ENCODE data around the gene SCGB2A2. TPM values are rescaled to one million over a fixed set of nuclear protein-coding genes. Genes with fewer than 3 reads are reported as not detected.

SCGB2A2 gene
- total and polyA plus RNA-seq, 2 donors from 2014 or later = not detected

DNA sequence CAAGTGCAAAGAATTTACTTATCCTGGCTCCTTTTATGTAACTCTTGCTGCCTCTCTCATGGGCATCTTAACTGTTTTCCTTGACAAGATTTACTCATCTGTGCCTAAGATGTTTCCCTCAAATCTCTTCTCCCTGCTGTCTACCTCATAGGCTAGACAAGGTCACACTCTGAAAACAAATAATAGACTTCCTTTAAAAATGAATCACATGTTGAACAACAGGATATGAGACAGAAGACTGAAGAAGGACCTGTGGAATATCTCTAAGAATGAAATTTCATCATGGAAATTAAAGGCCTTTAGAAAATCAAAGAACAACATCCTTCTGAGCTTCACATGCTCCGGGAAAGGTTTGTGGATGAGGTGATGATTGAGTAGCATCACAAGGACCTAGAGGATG is 6.0 kb upstream of the SCGB2A2 start:
- DNase-seq (no peak), FAIRE-seq (no peak)
- TF ChIP-seq, protein P1, sequence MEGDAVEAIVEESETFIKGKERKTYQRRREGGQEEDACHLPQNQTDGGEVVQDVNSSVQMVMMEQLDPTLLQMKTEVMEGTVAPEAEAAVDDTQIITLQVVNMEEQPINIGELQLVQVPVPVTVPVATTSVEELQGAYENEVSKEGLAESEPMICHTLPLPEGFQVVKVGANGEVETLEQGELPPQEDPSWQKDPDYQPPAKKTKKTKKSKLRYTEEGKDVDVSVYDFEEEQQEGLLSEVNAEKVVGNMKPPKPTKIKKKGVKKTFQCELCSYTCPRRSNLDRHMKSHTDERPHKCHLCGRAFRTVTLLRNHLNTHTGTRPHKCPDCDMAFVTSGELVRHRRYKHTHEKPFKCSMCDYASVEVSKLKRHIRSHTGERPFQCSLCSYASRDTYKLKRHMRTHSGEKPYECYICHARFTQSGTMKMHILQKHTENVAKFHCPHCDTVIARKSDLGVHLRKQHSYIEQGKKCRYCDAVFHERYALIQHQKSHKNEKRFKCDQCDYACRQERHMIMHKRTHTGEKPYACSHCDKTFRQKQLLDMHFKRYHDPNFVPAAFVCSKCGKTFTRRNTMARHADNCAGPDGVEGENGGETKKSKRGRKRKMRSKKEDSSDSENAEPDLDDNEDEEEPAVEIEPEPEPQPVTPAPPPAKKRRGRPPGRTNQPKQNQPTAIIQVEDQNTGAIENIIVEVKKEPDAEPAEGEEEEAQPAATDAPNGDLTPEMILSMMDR (IDR thresholded peaks at IDR 0.05; ENCODE audit: borderline replicate concordance, extremely low read depth, insufficient read depth) = no peak
- intact Hi-C loops (cut with DNase I) = no loop called here
- H3K36me3 ChIP-seq (ENCODE audit: control insufficient read depth in 2 of 3, insufficient read depth in 3 of 3, low read length in 3 of 3) = no peaks in the 10 kb centered on the region
- no peak overlapping the region for H3K27ac ChIP-seq (ENCODE audit: low read depth in 2 of 2, low read length in 2 of 2)
- no peaks in the 10 kb centered on the region for H3K9me3 ChIP-seq (ENCODE audit: control insufficient read depth in 2 of 3, insufficient read depth in 1 of 3, low read length in 3 of 3)
- no peaks in the 10 kb centered on the region for H3K27me3 ChIP-seq (ENCODE audit: control insufficient read depth, insufficient read depth, low read length)
- no peaks in the 10 kb centered on the region for H3K4me1 ChIP-seq (ENCODE audit: control insufficient read depth in 2 of 3, insufficient read depth in 2 of 3, low read depth in 1 of 3, low read length in 3 of 3)
- H3K4me3 ChIP-seq (ENCODE audit: low read length in 3 of 3) = no peak overlapping the region
- no peak overlapping the region for H3K9ac ChIP-seq (ENCODE audit: low read length in 3 of 3)

GRCh38 chr11:62266558-62266957 is 3.4 kb upstream of the SCGB2A2 start:
- Histone ChIP-seq H3K36me3 (ENCODE audit: control insufficient read depth in 2 of 3, insufficient read depth in 3 of 3, low read length in 3 of 3) (no peaks in the 10 kb centered on the region), H3K4me1 (ENCODE audit: control insufficient read depth in 2 of 3, insufficient read depth in 2 of 3, low read depth in 1 of 3, low read length in 3 of 3) (no peaks in the 10 kb centered on the region), H3K27ac (ENCODE audit: low read depth in 2 of 2, low read length in 2 of 2) (no peak overlapping the region), H3K27me3 (ENCODE audit: control insufficient read depth, insufficient read depth, low read length) (no peaks in the 10 kb centered on the region), H3K9ac (ENCODE audit: low read length in 3 of 3) (no peak overlapping the region), H3K9me3 (ENCODE audit: control insufficient read depth in 2 of 3, insufficient read depth in 1 of 3, low read length in 3 of 3) (no peaks in the 10 kb centered on the region), H3K4me3 (ENCODE audit: low read length in 3 of 3) (no peak overlapping the region)
- DNase-seq (no peak), FAIRE-seq (no peak)
- intact Hi-C loops (cut with DNase I) = no loop called here
- TF ChIP-seq, protein P1 (IDR thresholded peaks at IDR 0.05; ENCODE audit: borderline replicate concordance, extremely low read depth, insufficient read depth) = no peak

GRCh38 chr11:62267050-62267449 is 2.9 kb upstream of the SCGB2A2 start:
- TF ChIP-seq, protein P1 (IDR thresholded peaks at IDR 0.05; ENCODE audit: borderline replicate concordance, extremely low read depth, insufficient read depth) = no peak

GRCh38 chr11:62267576-62267975 is 2.4 kb upstream of the SCGB2A2 start:
- H3K9me3 ChIP-seq (ENCODE audit: control insufficient read depth in 2 of 3, insufficient read depth in 1 of 3, low read length in 3 of 3) = no peaks in the 10 kb centered on the region
- H3K9ac ChIP-seq (ENCODE audit: low read length in 3 of 3) = no peak overlapping the region
- no peaks in the 10 kb centered on the region for H3K4me1 ChIP-seq (ENCODE audit: control insufficient read depth in 2 of 3, insufficient read depth in 2 of 3, low read depth in 1 of 3, low read length in 3 of 3)
- H3K36me3 ChIP-seq (ENCODE audit: control insufficient read depth in 2 of 3, insufficient read depth in 3 of 3, low read length in 3 of 3) = no peaks in the 10 kb centered on the region
- FAIRE-seq (no peak), DNase-seq (no peak)
- no peak overlapping the region for H3K4me3 ChIP-seq (ENCODE audit: low read length in 3 of 3)
- intact Hi-C loops (cut with DNase I) = no loop called here
- no peak overlapping the region for H3K27ac ChIP-seq (ENCODE audit: low read depth in 2 of 2, low read length in 2 of 2)
- TF ChIP-seq, protein P1 (IDR thresholded peaks at IDR 0.05; ENCODE audit: borderline replicate concordance, extremely low read depth, insufficient read depth) = no peak
- H3K27me3 ChIP-seq (ENCODE audit: control insufficient read depth, insufficient read depth, low read length) = no peaks in the 10 kb centered on the region

More at GRCh38 chr11:62267050-62267449, 2.9 kb upstream of the SCGB2A2 start:
- DNase-seq = no peak
- no peaks in the 10 kb centered on the region for H3K27me3 ChIP-seq (ENCODE audit: control insufficient read depth, insufficient read depth, low read length)
- H3K4me3 ChIP-seq (ENCODE audit: low read length in 3 of 3) = no peak overlapping the region
- H3K36me3 ChIP-seq (ENCODE audit: control insufficient read depth in 2 of 3, insufficient read depth in 3 of 3, low read length in 3 of 3) = no peaks in the 10 kb centered on the region
- H3K9ac ChIP-seq (ENCODE audit: low read length in 3 of 3) = no peak overlapping the region
- H3K27ac ChIP-seq (ENCODE audit: low read depth in 2 of 2, low read length in 2 of 2) = no peak overlapping the region
- FAIRE-seq = no peak
- no peaks in the 10 kb centered on the region for H3K4me1 ChIP-seq (ENCODE audit: control insufficient read depth in 2 of 3, insufficient read depth in 2 of 3, low read depth in 1 of 3, low read length in 3 of 3)
- H3K9me3 ChIP-seq (ENCODE audit: control insufficient read depth in 2 of 3, insufficient read depth in 1 of 3, low read length in 3 of 3) = no peaks in the 10 kb centered on the region
- intact Hi-C loops (cut with DNase I) = no loop called here

All from kidney (tissue), 14 donors.